Activated naive CD4-positive, alpha-beta T cell (primary cell): ENCODE measurements around the gene SEPTIN10.
"Not testable (repeated sequence)": the region's sequence is repeated elsewhere in the genome, so short reads cannot be mapped to it uniquely, and the experiment has no call there.

Experiments used
- DNase-seq, 4 experiments: peaks; one replicate each; lab custom pipeline; 2025; lab: John Stamatoyannopoulos, UW

Gene SEPTIN10

DNA sequence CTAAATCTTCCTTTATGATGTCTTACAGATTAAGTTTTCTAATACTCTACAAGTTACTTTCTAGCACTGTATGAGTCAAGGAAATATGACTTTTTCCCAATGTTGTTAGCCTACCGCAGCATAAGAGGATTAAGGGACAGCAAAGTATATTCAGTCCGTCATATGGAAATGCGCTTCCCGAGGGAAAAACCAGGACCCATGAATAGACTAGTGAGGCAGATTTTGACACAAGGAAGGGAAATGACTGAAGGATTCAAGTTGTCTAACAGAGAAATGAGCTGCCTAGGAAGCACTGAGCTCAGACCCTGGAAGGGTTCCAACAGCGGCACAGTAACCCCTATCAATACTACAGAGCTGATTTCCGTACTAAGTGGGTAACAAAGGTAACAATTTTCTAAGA, 12.0 kb downstream of the SEPTIN10 start:
- DNase-seq: no peak

DNA sequence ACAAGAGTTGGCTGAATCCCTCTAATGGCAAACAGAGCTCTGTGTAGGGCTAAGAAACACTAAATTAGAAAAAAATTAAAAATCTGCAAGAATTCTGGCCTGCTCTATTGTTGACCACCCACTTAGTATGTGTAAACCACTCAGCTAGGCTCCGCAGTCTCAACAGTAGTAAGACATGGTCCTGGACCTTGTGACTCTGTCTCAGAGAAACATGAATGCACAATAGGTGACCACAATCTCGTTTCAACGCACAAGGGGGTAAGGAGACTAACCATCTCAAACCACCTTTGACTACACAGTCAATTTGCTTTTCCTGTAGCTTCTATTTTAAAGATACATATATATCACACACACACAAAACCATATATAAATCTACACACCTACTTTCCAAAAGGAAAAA, 16.5 kb downstream of the SEPTIN10 start:
- no peak for DNase-seq

DNA sequence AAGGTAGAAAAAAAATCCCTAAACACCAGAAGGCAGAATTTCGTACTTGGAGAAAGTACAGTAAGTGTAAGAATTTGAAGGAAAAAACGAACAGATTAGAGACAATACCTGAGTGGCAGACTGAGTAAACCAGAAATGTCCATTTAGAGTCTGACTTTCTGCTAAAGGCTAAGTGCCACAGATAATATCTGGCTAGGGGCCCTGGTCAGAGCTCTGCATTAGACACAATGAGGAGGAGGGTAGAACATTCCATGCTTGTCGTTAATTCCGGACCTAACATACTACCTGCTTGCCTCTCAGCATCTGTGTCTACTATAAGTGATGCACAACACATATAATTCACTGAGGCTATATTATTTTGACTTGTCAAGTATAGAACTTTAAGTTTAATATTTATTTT, 18.1 kb downstream of the SEPTIN10 start:
- no peak for DNase-seq

DNA sequence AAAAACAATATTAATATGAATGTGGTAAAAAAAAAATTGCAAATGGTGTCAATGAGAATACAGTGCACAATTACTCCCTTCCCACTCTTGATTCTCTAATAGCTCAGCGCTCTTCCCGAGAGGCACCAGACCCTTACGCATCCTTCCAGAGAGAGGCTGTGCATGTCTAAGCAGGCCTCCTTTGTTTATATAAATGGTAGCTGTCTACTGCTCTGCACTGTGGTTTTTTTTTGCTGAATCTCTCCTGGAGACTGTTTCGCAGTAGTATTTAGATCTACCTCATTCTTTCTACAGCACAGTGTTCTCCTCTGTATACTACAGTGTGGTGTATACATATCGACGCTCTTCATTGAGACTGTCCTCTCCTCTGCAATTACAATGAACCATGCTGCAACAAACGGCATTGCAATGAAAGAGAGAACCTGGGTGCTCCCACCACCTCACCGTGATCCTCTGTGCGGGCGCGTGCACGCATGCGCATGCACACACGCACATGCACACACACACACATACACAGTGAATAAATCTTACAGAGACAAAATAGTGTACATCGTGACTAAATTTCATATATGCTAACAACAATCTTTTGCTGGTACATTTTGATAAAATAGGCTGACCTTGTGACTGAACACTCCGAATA, 19.4 kb downstream of the SEPTIN10 start:
- DNase-seq: no peak

DNA sequence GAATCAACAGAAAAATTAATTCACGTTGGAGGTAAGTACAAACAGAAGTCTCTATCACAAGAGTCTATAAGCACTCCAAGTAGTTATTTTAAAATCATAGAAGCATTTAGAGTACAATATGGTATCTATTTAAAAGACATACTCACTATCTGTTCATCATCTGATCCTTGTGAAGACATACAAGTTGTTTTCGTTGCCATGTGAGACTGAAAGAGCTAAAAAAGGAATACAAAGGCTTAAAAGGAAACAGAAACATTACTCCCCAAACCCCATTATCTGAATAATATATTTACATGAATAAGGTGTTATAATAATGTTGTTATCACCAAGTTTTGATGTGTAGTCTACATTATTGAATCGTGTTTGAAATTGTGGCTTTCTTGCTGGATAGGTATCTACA, 20.9 kb downstream of the SEPTIN10 start:
- no peak for DNase-seq

DNA sequence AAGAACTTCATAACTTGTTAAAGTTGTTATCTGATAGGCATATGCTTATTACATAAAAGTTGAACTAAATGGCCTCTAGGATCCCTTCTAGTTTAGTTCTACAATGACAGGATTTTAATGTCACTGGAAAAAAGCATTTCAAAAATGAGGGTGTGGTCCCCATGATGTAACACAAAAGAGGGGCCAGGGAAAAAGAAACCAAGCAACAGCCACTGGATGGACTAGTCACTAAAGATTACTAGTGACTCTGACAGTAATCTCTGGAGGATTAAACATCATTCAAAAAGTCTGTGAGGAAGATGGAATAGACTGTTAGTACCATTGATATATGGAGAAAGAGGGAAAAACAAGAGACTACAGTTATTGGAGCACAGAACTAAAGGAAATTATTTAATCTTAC, 22.6 kb downstream of the SEPTIN10 start:
- no peak for DNase-seq

DNA sequence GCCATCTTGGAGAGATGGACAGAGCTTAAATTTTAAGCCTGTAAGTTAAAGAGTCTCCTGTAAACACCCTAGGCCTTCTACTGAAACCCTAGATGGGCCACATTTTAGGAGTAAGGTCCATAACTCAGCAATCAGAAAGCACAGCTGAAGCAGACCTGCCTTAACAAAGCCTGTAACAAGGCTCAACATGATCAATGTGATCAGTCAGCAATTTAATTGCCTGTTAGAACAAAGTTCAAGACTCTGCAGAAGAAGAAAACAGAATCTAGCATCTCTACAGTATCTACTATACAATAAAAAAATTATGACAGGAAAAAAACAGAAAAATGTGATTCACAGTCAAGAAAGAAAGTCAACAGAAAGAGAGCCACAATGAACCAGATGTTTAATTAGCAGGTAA, 27.1 kb downstream of the SEPTIN10 start:
- DNase-seq: no peak

DNA sequence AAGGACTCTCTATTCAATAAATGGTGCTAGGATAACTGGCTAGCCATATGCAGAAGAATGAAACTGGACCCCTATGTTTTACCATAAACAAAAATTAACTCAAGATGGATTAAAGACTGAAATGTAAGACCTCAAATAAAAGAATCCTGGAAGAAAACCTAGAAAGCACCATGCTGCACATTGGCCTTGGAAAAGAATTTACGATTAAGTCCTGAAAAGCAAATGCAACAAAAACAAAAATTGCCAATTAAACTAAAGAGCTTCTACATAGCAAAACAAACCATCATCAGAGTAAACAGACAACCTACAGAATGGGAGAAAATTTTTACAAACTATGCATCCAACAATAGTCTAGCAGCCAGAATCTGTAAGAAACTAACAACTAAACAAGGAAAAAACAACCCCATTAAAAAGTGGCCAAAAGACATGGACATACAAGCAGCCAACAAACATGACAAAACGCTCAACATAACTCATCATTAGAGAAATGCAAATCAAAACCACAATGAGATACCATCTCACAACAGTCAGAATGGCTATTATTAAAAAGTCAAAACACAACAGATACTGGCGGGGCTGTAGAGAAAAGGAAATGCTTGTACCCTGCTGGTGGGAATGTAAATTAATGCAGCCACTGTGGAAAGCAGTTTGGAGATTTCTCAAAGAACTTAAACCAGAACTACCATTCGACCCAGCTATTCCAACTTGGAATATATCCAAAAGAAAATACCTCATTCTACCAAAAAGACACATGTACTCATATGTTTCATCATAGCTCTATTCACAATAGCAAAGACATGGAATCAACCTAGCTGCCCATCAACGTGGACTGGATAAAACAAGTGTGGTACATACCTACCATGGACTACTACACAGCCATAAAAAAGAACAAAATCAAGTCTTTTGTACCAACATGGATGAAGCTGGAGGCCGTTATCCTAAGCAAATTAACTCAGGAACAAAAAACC, 30.6 kb downstream of the SEPTIN10 start:
- no peak for DNase-seq

DNA sequence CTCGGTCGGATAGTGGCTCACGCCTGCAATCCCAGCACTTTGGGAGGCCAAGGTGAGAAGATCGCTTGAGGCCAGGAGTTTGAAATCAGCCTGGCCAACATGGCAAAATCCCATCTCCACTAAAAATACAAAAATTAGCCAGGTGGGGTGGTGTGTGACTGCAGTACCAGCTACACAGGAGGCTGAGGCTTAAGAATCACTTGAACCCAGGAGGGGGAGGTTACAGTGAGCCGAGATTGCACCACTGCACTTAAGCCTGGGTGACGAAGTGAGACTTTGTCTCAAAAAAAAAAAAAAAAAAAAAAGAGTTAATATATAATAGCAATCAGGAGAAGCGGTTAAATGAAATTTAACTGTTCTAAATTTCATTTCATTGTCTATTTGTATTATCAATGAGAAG, 36.1 kb downstream of the SEPTIN10 start:
- not testable (repeated sequence) for DNase-seq

DNA sequence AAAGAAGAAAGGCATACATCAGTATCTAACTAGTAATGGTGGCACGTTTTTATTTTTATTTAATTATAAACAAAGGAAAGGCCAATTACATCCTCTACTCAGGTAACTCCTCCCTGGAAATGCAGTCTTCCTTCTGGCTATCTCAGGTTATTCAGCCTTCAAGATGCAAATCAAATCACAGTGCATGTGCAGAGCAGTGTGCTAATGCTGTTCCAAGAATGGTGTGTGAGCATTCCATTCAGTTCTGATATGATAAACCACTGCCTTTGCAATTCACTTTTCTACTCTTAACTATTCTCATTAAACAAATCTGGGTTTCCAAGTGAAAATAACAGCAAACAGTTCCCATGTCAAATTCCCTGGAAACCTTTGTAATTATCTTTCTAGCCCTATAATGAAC, 38.4 kb downstream of the SEPTIN10 start:
- no peak for DNase-seq

DNA sequence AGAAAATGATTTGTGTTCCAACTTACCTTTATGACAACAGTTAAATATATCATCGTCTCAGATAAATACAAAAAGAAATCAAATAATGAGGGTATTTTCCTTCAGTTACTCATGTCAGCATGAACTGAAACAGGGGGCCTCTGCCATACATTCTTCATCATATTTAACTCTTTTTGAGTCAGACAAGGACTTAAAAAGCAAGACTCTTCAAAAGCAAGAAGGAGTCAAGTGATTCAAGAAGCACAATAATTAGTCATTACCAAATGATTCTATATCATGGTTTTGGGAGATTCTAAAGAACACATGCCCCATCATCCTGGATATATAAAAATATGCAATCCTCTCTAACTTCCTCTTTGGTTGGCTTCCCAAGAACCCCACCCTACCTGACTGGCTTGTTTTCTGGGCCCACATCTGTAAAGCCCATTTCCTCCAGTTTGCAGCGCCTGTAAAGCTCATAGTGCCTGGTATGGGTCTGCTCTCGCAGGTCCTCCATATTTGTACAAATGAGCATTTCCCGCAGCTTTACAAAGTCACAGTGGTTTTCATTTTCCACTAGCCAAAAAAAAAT, 49.7 kb downstream of the SEPTIN10 start:
- no peak for DNase-seq

DNA sequence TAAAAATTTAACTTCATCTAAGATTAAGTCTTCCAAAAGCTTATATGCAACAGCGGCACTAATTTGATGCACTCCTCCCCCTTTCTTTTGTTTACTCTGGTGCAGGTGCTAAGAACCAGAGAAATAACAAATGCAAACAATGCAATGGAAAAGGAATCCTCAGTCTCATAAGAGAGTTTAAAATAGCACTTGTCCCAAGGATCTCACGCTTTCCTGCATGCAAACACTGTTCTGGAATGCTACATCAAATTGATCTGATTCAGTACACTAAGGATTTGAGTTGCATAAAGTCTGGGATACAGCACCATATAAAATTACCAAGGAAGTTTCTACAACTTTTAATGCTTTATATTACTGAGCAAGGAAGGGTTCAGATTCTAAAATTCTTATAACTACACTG, 50.5 kb downstream of the SEPTIN10 start:
- no peak for DNase-seq

DNA sequence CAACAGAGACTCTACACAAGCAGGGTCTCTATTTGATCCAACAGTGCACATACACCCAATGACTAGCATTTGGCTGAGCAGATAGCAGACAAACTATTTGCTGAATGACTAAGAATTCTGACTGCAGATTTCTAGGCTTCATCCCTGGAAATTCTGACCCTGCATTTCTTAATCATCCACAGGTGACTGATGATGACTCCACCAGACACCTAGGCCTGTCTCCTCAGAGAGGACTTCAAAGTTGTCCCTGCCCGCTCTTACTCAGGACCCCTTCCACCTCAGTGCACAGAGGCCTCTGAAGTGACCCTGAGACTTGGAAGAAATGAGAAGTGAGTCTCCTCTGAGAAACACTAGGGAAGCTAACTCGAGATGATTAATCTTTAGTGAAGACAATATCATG, 51.3 kb downstream of the SEPTIN10 start:
- no peak for DNase-seq

DNA sequence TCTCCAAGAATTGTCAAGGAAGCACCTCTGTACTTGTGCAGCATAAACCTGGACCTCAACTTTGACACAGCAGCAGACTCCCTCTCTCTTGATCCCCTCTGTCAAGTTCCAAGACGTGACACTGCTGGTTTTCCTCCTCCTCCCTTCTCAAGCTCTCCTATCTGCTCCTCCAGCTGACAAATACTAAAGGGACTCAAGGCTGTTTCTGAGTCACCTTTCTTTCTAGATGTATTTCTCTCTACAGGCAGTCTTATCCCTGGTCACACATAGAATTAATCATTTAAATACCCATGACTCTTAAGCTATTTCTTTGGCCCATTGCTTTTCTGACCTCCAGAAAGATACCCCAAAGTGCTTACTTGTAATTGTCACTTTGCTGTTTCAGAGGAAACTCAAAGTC, 53.5 kb downstream of the SEPTIN10 start:
- DNase-seq: no peak

DNA sequence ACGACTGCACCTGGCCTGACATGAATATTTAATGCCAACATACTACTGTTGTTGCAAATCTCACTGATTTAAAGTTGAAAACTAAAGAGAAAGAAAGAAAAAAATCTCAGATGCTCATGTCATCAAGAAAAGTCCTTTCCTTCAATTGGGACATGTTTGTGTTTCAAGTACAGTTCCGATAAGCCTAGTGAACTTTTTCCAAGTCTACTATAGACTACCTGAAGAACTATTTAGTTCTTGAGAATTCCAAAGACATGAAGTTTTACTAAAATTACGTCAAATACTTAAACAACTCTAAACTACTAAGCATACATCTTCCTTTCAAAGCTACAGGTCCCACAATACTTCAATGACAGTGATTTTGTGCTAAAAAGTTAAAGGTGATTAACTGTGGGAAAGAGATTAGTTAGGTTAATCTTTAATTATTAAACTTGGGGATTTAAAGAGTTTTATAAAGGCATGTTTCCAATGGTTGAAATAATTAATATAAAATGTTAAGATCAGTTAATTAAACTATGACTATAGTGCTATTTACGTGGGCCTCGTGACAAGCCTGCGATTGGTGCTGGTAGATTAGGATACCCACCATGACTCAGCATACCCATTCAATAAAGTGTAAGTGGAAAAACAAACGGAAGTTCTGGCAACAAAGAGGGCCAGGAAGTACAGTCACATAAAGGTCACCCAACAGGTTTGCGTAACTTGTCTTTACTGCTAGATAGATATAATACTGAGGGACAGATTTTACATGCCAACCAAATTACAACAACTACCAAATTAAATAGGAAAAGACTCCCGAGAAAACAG, 55.5 kb downstream of the SEPTIN10 start:
- DNase-seq: no peak

DNA sequence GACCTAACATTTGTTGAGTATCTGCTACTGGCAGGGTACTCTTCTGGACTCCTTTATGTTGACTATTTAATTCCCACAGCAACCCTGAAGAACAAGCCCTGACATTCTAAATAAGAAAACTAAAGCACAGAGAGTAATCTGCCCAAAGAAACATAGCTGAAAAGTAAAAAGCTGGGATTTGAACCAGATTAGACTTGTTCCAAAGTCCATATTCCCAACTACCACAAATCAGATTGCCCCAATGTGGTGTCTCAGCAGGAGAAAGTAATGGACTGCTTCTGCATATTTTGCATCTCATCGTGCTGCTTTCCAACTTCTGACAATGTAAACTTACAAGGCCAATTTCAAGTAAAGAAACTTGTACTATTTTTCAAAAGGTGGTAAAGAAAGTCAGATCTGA, 56.5 kb downstream of the SEPTIN10 start:
- no peak for DNase-seq

DNA sequence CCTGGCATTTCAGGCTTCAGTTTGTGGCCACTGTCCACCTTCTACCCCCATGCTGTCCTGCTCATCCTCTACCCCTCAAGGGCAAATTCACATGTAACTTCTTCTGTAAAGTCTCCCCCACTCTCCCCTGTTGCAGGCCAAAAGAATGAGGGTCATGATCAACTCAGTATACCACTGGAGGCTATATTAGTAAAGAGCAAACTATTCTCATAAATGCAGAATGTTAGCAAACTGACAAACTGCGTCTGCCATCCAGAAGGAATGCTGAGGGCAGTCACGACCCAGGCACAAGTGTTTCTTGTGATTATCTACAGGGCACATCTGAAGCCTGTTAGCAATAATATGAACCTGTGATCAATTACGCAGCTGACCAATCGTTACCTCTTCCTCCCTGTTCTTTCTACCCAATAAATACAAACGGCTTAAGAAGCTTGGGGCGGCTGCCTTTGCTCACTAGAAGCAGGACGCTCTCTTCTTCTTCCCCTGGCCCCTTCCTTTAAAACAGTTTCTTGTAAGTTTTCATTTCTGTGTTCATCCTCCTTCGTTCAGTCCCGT, 58.3 kb downstream of the SEPTIN10 start:
- no peak for DNase-seq

DNA sequence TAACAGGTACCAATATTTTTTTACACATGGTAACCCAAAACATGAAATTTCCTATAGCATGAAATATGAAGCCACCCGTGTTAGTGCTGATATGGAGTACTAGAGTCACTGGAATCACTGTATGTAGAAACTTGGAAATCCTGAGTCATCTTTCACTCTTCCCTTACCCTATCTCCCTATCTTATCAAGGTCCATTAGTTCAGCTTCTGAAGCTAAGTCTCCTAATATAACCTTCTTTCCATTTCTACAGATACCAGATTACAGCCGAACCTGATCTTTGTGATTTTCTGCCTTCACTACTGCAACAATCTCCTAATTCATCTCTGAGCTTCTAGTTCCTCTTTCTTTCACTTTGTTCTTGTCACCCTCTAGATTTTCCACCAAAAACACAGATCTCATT, 59.0 kb downstream of the SEPTIN10 start:
- DNase-seq: no peak

DNA sequence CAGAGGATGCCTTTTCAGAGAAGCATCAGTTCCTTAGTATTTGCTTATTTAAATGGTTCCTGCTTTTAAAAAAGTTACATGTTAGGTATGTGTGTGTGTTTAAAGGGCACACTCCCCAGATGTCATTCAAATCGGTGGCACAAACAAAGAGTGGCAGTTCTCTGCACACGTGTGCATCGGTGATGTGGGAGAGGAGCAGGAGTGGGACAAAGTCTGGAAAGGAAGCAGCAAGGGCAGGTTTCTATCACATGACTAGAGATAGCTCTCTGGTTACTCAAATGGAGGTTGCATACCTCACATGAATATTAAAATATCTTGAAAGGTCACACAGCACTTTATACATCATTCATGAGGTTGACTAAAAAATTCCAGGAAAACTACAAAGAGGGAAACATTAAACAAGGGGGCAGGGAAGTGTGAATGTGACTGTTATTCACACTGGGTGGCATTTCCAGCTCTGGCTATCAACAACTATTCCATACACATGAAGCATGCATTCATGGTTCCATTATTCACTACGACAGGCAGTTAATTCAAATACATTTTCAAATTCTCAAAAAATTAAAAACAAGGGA, 64.7 kb downstream of the SEPTIN10 start:
- DNase-seq: no peak

DNA sequence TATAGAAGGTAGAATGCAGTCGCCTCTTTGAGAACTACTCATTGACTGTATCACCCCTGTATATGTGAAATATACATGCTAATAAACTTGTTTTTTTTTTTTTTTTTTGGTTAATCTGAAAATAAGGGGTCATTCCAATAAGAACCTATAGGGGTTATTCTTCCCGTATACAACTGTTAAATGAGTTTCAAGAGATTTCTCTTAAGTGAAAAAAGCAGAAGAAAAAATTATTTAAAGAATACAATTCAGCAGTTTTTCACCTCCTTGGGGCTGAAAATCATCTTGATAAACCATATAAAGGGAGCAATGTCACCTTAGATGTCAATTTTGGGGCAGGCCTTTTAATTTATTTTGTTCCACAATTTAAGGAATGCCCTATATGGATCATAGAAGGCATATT, 66.5 kb downstream of the SEPTIN10 start:
- DNase-seq: no peak

DNA sequence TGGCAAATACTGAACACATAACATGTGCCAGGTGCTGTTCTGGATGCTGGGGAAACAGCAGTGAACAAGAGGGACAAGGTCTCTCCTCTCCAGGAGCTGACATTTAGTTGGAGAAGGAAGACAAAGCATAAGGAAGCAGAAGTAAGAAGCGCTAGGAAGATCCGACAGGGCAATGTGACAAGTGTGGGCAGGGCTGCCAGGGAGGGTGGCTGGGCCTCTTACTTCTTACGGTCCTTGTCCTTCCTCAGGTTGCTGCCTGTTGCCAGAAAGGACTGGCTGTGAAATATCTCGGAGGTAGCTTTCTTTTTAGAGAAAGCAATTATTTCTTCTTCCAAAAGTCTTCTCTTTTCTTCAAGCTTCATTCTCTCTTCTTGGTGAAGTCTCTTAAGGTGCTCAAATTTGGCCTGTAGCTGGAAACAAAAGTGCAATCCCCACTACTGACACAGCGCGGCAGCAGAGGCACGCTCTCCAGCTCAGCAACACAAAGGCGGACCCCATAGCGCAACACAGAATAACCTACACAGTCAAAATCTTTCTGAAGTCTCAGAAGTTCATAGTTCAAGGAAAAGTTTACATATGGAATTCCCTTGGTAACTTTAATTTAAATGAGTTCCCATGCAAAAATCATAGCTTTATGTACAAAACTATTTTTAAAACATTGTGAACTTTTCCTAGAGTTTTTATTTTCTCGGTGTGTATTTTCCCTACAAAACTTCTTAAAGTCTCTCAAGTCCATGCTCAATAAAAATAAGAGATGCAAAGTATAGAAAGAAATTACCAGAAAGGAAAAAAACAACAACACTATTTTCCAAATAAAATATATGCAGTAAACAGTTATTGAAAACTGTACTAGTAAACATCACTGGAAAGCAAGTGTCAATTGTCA, 67.7 kb downstream of the SEPTIN10 start:
- DNase-seq: peak; percentile 8 to 57 (median 19)
